IMR-90 (cell line): ENCODE measurements around the gene NF1.

Experiments used
- CHD1 ChIP-seq: IDR thresholded peaks from 2 replicates; pipeline ENCODE4 v1.6.1; 2012; ENCODE audit warnings: low read depth, low read length, improper control_type of control experiment
- MXI1 ChIP-seq: IDR thresholded peaks from 2 replicates; pipeline ENCODE4 v1.6.1; 2012; ENCODE audit warnings: low read depth, mild to moderate bottlenecking, low read length, moderate library complexity, borderline replicate concordance
- POLR2A ChIP-seq: IDR thresholded peaks from 2 replicates; pipeline ENCODE4 v1.6.1; 2012; ENCODE audit warnings: mild to moderate bottlenecking, low read depth, low read length
- RCOR1 ChIP-seq: IDR thresholded peaks from 2 replicates; pipeline ENCODE4 v1.6.1; 2012; ENCODE audit warnings: mild to moderate bottlenecking, low read length, improper control_type of control experiment; ENCODE audit not compliant: insufficient replicate concordance
- TF ChIP-seq, protein P1 (sequence below): conservative IDR thresholded peaks from 2 replicates; pipeline ENCODE4 v1.5.1; 2012; ENCODE audit warnings: mild to moderate bottlenecking, low read depth, low read length, improper control_type of control experiment
- TF ChIP-seq, protein P2 (sequence below): fragments of 150-350 bp; IDR thresholded peaks from 2 replicates; pipeline ENCODE4 v1.6.1; 2016; ENCODE audit warnings: low read depth, mild to moderate bottlenecking, low read length, moderate library complexity, borderline replicate concordance

DNA sequence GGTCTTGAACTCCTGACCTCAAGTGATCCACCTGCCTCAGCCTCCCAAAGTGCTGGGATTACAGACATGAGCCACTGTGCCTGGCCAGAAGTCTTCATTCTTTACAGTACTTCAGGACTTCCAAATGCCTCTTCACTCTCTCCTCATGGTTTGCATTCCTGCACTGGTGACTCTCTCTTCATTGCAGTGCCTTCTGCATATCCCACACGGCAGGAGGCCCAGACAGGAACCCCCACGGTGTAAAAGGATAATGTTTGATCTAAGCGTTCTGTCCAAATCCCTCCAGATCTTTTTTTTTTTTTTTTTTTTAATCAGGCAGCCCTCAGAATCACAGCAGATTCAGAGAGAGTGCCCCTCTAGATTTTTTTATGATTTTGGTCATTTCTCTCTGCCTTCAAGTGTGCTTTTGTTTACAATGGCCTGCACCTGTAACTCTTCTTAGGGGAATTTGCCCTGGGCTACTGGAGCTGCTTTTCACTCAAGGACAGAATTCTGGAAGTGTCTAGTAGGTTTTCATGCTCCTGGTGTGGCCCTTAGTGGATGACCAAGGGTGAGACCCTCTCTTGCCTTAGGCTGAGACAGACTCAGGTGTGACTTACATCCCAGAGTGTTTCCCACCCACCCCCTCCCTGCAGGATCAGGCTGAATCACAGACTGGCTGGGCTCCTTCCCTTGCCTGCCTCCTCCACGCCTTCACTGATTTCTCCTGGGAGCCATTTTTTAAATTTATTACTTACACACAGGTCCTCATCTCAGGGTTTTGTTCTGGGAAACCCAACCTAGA, 19.8 kb upstream of the NF1 start:
- TF ChIP-seq, protein P1, sequence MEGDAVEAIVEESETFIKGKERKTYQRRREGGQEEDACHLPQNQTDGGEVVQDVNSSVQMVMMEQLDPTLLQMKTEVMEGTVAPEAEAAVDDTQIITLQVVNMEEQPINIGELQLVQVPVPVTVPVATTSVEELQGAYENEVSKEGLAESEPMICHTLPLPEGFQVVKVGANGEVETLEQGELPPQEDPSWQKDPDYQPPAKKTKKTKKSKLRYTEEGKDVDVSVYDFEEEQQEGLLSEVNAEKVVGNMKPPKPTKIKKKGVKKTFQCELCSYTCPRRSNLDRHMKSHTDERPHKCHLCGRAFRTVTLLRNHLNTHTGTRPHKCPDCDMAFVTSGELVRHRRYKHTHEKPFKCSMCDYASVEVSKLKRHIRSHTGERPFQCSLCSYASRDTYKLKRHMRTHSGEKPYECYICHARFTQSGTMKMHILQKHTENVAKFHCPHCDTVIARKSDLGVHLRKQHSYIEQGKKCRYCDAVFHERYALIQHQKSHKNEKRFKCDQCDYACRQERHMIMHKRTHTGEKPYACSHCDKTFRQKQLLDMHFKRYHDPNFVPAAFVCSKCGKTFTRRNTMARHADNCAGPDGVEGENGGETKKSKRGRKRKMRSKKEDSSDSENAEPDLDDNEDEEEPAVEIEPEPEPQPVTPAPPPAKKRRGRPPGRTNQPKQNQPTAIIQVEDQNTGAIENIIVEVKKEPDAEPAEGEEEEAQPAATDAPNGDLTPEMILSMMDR, result no peak
- TF ChIP-seq RCOR1, result no peak
- TF ChIP-seq POLR2A, result no peak
- no peak for TF ChIP-seq CHD1
- TF ChIP-seq, protein P2, sequence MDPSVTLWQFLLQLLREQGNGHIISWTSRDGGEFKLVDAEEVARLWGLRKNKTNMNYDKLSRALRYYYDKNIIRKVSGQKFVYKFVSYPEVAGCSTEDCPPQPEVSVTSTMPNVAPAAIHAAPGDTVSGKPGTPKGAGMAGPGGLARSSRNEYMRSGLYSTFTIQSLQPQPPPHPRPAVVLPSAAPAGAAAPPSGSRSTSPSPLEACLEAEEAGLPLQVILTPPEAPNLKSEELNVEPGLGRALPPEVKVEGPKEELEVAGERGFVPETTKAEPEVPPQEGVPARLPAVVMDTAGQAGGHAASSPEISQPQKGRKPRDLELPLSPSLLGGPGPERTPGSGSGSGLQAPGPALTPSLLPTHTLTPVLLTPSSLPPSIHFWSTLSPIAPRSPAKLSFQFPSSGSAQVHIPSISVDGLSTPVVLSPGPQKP, result no peak
- no peak for TF ChIP-seq MXI1
